HG03060 (cell line): ENCODE results near the gene EHMT1.

Source experiments
- ATAC-seq: cut with Tn5 transposase; IDR thresholded peaks from one replicate; pipeline ENCODE4 v1.9.1; 2021; ENCODE audit warnings: low read depth, moderate number of reproducible peaks; ENCODE audit not compliant: unreplicated experiment

The EHMT1 gene

DNA sequence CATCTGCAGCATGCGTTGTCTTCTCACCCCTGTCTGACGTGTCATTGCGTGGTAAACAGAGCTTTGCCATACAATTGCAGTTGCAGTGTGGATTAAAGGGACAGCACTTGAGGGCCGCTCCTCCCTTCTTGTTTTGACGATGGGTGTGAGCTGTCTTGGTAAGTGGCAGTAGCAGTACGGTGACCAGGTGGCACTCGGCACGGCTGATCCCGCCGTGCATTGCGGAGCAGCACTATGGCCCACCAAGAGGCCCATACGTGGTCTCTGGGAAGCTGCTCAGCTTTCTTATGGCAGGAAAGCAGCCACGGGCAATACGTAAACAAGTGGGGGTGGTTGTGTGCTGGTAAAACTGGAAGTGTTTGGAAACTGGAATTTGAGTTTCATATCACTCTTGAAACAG, 25.1 kb downstream of the EHMT1 start:
- ATAC-seq = no peak

DNA sequence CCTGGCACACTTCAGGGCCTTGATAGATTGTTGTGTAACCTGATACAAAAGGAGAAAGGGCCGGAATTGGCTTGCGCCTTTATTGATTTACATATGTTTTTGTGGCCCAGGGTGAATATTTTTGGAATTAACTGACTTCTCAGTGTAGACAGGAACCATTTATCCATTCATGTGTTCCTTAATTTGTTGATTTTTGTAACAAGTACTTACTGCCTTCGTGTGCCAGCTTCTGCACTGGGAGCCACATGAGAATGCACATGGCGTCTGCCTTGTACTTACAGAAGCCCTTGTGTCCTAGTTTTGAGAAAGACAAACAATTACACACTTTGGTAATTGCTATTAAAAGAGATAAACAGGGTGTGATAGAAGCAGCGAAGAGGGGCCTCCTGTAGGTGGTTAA, 26.4 kb downstream of the EHMT1 start:
- ATAC-seq = no peak

DNA sequence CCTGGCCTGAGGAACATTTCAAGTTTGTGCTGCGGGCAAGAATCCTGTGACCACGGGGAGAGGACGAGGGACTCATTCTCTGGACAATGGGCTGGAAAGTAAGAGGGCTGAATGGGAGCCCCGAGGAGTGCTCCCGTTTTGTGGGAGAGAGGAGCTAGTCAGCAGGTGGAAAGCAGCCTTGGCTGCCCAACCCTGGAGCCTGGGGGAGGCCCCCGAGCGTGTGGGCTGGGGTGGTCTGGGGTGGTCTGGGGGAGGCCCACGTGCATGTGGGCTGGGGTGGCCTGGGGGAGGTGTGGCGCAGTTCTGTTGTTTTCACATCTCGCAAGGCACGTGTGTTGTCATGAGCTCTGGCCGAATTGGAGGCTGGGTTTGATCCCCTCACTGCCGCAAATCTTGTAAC, 27.5 kb downstream of the EHMT1 start:
- no peak for ATAC-seq

DNA sequence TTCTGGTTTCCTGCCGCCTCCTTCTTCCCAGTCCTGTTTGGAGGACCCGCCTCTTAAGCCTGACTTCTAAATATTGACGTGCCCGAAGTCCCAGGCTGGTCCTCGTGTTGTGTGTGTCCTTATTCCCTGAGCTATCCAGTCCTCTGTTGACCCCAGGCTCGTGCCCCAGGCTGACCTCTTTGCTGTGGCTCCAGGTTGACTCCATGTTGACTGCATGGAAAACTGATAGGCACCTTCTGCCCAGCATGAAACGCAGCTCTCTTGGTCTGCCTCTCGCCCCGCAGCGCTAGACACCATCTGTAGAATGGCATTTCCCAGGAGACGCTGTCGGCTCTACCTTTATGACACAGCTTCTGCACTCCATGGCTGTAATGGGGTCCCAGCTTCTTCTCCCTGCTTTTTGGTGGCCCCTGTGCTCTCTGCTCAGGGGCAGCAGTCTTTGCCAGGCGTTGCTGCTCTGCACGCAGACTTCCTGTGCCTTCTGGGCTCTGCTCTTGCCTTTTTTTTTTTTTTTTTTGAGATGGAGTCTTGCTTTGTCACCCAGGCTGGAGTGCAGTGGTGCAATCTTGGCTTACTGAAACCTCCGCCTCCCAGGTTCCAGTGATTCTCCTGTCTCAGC, 28.4 kb downstream of the EHMT1 start:
- ATAC-seq = no peak

DNA sequence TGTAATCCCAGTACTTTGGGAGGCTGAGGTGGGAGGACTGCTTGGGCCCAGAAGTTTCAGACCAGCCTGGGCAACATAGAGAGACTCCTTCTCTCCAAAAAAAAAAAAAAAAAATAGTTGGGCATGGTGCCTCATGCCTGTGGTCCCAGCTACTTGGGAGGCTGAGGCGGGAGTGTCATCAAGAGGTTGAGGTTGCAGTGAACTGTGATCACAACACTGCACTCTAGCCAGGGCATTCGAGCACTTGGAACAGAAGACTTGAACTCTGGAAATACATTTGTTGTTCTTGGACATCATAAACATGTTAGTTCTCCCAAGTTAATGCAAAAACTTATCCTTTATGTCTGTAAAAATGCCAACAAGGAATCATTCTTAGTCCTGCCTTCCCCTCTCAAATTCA, 29.6 kb downstream of the EHMT1 start:
- ATAC-seq = no peak

DNA sequence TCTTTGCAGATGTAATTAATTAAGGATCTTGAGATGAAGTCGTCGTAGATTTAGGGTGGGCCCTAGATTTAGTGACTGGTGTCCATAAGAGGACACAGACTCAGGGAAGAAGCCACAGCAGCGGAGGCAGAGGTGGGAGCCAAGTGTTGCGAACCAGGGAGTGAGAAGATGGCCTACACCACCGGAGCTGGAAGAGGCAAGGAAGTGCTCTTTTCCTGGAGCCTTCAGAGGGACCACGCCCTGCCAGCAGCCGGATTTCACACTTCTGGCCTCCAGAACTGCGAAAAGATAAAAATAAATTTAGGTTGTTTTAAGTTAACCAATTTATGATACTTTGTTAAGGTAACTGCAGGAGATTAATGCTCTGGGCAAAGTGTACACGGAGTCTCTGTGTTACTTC, 30.7 kb downstream of the EHMT1 start:
- no peak for ATAC-seq

DNA sequence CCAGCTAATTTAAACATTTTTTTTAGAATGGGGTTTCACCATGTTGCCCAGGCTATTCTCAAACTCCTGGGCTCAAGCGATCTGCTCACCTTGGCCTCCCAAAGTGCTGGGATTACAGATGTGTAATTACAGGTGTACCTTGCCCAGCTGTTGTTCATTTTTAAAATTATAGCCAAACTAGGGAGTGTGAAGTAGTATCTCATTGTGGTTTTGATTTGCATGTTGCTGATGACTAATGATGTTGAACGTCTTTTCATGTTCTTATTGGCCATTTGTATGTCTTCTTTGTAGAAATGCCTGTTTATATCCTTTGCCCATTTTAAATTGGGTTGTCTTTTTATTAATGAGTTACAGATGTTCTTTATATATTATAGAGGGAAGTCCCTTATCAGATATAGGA, 31.5 kb downstream of the EHMT1 start:
- no peak for ATAC-seq

DNA sequence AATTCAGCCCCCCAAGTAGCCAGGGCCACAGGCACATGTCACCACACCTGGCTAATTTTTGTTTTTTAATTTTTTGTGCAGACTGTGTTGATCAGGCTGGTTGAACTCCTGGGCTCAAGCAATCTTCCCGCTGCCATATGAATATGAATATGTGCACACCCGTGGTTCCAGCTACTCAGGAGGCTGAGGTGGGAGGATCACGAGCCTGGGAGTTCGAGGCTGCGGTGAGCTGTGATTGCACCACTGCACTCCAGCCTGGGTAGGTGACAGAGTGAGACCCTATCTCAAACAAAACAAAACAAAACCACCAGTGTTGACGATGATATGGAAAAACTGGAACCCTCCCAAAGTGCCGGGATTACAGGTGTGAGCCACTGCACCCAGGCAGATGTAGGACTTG, 32.0 kb downstream of the EHMT1 start:
- ATAC-seq = no peak

DNA sequence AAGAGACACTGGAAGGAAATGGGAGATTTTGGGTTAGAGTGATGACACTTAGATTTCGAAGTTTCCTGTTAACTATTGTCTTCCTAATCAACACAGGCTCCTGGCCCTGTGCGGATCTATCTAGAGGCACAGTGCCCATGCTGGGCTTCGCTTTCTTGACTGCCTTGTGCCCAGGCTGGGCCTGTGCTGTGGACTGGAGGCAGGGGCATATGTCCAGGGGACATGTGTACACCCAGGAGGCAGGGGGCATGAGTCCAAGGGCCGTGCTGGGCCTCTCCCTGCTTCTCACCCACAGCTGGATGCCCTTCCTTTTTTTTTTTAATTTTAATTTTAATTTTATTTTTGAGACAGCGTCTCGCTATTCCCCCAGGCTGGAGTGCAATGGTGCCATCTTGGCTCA, 37.6 kb downstream of the EHMT1 start:
- ATAC-seq = no peak

DNA sequence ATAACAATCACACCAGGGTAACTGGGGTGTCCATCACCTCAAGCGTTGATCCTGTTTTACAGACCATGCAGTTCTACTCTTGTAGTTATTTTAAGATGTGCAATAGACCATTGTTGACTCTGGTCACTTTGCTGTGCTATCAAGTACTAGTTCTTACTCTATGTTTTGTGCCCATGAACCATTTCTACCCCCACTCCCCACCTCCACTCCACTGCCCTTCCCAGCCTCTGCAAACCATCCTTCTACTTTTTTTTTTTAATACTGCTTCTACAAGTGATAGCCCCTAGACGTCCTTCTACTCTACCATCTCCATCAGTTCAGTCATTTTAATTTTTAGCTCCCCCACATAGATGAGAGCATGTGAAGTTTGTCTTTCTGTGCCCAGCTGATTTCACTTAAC, 38.8 kb downstream of the EHMT1 start:
- ATAC-seq = no peak

DNA sequence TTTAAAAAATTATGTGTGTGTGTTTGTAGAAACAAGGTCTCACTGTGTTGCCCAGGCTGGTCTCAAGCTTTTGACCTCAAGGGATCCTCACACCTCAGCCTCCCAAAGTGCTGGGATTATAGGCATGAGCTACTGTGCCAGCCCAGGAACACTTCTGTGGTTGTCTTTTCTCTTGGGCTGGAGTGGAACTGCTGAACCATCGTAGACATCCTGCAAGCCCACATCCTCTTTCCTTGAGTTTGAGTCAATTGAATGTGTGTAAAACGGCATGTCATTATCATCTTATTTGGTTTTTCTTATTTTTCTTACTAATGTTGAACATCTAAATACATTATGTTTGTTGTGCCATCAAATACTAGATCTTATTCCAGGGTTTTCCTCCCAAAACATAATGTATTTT, 40.0 kb downstream of the EHMT1 start:
- no peak for ATAC-seq

DNA sequence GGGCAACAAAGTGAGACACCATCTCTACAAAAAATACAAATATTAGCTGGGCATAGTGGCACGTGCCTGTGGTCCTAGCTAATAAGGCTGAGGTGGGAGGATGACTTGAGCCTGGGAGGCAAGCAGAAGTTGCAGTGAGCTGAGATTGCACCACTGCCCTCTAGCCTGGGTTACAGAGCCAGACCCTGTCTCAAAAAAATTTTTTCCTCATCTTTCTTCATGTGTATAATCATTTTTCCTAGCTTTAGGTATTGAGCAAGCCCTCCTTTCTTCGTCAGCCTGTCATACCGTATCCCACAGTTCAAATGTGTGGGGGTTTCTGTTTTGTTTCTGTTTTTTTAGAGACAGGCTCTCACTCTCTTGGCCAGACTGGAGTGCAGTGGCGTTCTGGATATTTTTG, 41.3 kb downstream of the EHMT1 start:
- ATAC-seq = no peak

DNA sequence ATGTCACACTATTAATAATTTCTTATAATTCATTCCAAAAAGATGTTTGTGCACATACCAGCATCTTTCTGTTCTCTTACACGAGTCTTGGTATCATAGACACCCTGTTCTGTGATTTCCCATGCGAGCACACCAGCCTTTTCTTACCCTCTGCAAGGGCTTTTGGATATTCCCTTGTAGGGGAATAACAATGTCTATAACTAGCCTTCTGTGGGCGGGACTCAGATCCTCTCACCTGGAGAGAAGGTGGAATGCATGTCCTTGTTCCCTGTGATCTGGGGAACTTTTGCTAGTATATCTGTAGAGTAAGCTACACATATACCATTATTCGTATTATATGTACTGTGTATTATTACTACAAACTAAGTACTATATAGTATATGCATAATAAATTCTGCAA, 44.8 kb downstream of the EHMT1 start:
- no peak for ATAC-seq

DNA sequence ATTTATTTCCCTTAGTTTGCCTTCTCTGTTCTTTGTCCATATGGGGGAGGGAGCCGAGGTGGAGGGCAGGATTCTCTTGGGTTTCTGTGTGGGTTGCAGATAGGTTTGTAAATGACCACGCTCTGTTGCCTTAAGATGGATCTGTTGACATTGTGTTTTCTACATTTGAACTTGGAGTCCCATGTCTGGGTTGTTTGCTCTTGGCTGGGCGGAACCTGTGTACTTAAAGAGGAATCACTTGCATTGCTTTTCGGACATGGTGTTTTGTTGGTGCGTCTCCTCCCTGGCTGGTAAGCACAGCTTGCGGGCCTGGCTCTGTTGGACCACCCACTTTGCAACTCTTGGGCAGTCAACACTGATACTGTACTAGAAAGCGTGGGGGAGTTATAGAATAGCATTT, 45.9 kb downstream of the EHMT1 start:
- no peak for ATAC-seq

DNA sequence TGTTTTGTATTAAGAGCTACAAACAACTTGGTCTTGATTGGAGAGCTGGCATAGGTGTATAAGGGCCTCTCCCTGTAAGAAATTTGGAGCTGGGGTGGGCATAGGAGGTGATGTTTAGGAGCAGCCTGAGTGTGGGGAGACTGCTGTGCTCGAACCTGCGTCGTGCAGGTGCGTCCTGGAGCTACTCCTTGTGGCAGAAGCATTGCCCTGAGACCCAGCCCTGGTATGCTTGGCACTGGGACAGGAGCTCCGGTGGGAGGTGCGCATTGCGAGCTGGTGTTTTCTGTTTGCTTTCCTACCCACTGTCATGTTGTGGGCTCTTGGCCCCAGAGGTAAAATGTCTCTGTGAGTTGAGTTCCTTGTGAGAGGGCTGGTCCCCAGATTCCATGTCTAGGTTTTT, 46.4 kb downstream of the EHMT1 start:
- ATAC-seq = no peak

DNA sequence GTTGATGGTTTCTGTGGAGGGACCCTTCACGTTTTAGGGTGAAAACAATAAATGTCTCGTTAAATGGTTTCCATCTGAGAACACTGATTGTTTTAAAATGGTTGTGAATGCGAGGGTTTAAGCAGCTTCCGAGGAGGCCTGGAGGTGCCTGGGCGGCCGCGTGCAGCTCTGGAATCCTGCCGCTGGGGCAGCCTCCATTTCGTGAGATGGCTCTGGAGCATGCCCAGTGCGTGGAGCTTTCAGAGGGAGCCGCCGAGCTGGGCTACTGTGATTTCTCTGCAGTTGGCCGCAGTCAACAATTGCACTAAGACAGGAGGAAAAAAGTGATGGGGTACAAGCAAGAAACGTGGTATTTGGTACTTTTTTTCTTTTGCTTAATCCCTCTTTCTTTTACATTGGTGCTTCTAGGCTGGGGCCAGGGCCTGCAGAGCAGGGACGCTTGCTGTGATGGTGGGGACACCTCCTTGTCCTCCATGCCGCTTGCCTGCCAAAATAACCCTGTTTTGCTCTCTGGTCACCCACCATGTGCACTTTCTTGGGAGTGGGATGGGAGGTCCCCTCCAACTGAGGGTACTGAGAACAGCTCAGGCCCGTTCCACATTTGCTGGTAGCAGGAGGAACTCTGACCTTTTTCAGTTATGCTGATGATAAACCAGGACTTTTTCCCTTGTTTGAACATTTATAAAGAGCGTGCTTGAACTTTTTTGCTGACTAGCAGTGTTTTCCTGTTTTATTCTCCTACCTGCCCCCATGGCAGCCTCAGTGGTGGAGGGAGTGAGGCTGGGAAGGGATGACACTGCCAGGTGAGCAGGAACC, 47.1 kb downstream of the EHMT1 start:
- ATAC-seq = no peak

DNA sequence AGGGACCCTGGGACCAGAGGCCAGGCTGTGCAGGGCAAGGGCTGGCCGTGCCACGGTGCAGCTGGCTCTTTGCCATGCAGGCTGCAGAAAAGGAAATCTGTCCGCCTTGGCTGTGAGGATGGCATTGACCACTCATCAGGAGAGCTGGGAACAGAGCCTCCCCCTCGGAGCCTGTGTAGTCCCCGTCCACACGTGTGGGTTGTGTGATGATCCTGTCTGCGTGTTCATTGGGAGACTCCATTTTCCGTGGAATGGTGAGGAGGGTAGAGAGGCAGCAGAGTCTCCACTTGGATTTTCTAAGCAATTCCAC, 47.7 kb downstream of the EHMT1 start:
- no peak for ATAC-seq

DNA sequence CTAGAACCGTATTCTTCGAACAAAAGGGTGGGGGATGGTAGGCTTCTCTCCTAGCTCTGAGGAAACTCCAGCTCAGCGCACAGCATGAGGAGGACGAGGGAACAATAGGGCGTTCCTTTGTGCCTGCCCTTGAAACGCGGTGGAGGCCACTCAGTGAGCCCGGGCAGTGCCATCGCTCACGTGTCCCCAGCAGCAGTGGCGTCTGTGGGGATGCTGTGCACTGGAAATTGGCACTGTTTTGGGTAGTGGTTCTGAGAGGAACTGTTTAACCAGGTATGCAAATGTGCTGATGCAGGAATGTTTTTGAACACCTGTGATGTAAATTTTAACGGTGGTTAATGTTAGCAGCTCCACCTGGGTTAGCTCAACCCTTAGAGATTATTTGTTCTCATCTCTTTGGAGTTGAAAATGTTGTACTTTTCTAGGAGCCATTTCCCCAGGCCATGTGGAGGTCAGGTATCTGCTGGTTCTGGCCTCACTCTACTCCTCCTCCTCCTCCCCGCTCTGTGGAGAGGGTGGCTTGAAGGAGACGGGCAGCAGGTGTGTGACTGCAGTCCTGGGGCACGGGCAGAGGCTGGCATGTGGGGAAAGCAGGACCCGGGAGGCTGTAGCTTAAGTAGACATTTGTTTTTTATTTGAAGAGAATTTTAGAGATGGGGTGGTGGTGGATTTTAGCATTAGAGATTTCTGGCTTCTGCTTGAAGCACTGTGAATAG, 48.3 kb downstream of the EHMT1 start:
- no peak for ATAC-seq

DNA sequence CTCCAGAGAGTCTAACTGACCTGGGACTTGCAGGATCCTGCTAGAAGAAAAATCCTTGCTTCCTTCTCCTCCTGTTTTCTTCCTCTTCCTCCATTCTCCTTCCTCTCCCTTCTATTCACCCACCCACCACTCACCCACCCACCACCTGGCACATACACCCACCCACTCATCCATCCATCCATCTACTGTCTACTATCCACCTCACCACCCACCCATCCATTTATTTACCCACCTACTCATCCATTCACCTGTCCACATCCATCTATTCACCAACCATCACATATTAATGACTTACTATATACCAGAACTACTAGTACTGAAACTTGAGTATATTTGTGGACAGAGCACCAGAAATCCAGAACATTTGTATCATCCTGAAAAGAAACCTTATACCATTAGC, 49.4 kb downstream of the EHMT1 start:
- ATAC-seq = no peak

DNA sequence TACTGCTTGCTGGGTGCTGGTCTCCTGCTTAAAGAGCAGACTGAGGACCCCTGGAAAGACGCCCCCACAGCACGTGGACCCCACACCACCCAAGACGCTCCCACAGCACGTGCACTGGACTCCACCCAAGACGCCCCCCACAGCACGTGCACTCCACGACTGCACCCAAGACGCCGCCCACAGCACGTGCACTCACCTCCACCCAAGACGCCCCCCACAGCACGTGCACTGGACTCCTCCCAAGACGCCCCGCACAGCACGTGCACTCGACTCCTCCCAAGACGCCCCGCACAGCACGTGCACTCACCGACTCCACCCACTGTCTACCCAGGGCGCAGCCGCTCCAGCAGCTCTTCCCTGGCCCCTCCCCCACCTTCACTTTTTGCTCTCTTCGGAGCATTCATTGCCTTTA, 50.5 kb downstream of the EHMT1 start:
- no peak for ATAC-seq

DNA sequence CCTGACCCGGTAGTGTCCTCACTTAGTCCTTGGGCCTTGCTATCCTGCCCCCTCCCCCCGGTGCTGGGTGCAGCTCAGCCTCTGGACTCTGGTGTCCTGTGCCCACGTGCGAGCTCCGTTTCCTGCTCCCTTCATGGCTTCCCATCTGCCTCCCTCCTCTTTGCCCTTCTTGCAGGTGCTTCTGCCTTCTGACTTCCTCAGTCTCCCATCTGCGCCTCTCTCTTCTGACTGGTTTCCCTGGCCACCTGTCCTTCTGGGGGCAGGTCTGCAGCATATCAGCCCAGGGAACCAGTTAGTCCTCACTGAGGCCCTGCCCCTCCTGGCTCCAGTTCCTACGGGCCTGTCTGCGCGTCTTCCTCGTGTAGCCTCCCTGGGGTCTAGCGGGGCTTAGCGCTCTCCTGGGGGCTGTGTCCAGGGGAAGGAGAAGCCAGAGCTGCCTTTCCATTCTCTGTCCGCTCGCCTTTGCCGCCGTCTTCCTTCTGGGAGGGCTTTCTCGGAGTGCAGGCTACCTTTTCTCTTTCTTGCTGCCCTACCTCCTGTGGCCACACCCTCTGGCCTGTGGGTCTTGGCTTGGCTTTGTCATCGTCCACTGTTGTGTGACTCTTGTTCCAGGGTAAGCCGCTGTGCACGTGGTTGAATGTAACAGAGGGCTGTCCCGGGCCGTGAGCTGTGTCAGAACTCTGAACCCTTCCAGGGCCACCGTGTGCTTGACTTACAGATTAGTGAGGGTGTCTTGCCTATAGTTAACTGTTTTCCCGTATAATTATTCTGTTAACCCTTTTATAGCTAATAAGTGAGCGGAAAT, 51.8 kb downstream of the EHMT1 start:
- no peak for ATAC-seq
